Activated CD4-positive, alpha-beta T cell treated with anti-CD3 and anti-CD28 coated beads, Interleukin-2, Interleukin-4, amounts not matched to agents 100 ng/mL and 50 ng/mL, durations not matched to agents 16 hours and 8 hours (primary cell): ENCODE results near the gene LMCD1.

Source experiments
- DNase-seq: peaks from one replicate; pipeline ENCODE4 v3.0.0-alpha.2; 2020; ENCODE audit warnings: low spot score

Gene LMCD1

DNA sequence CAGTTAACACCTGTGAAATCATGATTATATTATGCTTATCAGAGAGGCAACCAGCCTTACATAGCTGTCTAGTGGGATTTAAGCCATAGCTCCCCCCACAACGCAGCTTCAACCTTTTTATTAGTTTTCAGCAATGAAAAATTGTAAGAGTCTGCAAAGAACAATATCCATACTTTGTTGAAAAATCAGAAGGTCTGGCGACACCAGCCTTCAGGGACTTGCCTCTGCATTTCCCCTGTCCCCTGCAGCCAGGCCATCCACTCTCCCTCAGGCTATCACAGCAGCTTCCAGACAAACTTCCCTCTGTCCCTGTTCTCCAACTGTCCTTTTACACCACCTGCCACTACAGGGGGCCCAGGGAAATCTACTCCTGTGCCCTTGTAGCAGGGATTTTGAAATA, 83.0 kb downstream of the LMCD1 start:
- no peak for DNase-seq

DNA sequence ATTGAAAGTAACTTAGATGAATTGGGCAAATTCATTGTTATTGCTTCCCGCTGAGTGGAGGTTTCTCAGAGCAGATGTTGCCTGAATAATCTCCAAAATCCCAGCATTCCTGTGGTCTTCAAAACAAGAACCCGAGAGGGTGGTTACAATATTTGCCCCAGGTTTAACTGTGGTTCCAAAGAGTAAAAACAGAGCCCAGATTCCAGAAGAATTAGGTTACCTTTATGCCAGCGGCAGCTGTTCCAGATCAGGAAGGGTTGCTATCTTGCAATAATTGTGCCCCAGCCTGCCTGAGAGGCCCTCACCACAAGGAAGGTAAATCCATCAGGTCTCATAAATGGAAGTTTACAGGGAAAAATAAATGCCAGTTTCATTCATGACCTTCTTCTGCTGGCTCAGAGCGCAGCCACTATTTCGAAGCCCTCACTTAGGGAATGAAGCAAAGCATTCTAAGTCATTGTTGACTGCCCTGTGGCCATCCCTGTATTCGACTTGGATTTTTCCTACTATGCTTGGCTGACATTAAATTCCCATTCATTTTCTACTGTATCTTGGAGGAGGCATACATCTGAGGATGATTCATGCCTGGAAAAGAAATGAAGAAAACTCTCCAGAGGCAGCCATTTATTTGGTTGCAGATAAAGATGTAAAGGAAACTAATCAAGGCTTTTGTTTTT, 88.4 kb downstream of the LMCD1 start:
- no peak for DNase-seq

DNA sequence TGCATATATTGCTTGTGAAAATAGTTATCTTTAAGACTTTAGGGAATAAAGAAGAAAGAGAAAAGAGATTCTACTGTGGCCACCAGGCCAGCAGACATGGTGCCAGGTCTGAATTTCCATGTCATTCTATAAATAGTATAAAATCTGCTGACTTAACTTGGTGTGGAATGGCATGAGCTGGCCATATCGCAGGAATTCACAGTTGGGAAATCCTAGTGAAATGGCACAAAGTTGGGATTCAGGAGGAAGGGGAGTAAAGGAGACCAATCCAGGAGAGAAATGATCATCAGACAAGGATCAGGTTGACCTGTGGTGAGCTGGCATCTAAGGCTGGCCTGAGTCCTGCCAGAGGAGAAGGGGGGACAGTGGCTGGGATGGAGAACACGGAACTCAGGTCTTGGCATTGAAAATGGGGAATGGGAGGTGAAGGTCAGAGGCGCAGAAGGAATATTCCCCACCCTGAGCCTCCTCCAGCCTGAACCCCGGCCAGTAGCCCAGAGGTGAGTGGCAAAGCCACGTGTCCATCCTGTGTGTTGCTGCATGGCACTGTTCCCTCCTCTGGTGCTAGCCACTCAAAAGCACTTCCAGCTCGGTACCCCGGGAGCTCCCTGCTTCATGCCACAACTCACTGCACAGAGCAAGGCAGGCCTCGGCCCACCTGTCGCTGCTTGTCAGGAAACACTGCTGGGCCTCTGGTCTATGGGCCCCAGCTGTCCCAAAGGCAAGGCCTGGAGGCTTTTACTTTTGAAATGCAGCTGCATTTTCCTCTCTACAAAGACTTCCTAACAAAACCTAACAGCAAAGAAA, 91.6 kb downstream of the LMCD1 start:
- no peak for DNase-seq

DNA sequence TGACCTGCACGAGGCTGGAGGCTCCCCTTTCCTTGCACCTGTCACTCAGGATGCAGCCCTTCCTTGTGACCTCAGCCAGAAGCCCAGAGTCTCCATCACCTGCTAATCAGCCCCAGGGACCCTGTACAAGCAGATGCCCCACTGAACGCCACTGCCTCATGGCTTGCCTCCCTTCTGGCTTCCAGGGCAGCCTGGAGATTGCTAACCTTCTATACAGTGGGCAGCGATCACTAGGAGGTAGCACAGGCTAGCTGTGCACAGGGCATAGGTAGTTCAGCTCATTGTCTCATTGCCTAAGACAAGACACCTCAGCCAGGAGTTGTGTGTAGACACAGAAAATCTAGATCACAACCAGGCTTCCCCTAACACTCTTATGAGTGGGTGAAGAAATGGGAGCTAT, 93.6 kb downstream of the LMCD1 start:
- no peak for DNase-seq

DNA sequence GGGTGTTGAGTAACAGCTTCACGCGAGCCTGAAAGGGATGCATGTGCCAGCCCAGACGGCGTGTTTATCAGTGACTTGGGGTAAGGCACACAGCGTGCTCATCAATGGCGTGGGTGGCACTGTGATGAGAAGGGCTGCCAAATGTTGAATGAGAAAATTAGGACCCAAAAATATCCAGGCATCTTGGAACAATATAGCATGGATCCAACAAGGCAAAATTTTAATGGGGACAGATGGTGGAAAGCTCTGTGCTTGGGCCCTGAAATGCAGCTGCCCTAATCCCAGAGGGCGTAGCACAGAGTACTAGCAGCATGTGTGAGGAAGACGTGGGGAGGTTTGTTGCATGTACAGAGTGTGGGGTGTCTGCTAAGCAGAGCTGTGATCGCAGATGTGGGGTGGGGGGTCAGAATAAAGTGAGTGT, 94.1 kb downstream of the LMCD1 start:
- no peak for DNase-seq

DNA sequence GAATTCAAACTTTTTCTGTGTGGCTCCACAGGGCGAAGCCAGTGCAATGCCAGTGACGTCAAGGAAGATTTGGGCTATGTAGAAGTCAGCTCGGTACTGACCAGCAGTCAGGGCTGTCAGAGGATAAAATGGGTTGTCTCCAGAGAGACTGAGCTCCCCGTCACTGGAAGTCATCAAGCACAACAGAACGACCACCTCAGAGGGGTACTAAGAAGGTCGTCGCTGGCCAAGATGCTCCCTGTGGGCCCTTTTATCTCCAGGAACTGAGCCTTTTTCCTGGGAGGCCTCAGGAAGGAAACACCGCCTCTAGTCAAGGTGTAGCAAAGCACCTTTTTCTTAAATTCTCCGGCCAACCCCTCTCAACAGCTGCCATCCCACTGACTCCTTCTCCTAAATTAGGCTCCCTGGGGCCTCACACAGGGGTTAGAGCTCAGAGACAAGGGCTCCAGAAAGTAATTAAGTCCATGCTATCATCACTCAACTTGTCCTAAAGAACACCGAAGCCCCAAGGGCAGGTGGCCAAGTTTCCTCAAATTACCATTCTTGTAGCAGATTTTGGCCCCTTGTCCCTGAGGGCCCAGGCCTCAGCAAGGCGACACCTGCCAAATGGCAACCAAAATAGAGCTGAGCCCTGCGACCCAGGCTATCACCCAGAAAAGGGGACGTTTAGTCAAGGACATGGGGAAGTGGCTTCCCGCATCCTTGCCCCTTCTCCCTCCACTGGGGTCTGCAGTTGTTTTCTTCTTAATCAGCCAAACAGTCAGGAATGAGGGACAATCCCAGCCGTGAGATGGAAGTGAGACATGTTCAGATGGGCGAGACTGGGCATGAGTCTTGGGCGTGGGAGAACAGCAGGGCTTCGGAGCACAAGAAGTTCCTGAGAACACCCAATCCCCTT, 94.9 kb downstream of the LMCD1 start:
- DNase-seq, result no peak

DNA sequence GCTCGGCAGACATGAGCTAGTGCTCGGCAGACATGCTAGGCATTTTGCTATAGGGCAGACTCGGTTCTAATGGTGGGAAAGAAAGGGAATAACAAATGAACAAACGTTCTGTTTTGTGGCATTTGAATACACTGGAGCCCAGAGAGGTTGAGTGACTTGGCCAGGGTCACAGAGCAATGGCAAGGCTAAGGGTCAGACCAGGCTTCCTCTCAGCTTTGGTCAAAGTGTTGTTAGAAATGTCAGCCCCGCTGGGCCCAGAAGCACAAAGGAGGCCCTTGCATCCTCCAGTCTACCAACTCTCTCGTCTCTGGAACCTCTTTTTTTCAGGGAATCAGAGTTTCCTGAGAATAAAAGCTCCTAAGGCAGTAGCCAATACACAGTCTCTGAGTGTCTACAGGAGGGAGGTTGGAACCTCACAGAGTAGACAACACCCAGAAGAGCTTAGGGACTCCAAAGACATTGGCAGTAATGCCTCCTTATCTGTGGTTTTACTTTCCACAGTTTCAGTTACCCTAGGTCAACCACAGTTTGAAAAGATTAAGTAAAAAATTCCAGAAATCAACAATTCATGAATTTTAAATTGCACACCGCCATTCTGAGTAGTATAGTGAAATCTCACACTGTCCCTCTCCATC, 95.7 kb downstream of the LMCD1 start:
- DNase-seq, result no peak

DNA sequence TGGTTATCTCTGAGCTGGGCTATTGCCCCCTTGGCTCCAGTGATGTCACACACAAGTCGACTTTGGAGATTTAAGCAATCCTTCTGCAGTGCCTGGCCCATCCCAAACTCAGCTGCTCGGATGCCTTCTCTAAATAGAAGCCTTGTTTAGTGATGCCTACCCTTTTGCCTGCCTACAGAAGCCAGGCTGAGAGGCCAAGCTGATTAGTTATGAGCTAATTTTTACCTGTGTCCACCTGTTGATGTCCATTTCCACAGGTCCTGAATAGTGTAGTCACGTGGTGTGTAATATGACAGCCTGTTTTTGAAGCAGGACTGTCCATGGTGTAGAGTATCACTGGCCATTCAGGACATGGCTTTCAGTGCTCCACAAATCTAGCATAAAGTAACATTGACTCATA, 97.5 kb downstream of the LMCD1 start:
- DNase-seq, result no peak

DNA sequence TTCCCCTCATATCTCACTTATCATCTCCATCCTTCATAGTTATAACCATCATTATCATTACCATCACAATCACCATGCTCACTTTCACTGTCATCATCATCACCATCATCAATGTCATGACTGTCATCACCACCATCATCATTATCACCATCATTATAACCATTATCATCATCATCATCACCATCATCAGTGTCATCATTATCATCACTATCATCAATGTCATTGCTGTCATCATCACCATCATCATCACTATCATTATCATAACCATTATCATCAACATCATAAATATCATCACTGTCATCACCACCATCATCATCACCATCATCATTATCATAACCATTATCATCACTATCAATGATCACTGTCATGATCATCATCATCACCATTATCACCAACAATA, 98.8 kb downstream of the LMCD1 start:
- DNase-seq, result no peak

DNA sequence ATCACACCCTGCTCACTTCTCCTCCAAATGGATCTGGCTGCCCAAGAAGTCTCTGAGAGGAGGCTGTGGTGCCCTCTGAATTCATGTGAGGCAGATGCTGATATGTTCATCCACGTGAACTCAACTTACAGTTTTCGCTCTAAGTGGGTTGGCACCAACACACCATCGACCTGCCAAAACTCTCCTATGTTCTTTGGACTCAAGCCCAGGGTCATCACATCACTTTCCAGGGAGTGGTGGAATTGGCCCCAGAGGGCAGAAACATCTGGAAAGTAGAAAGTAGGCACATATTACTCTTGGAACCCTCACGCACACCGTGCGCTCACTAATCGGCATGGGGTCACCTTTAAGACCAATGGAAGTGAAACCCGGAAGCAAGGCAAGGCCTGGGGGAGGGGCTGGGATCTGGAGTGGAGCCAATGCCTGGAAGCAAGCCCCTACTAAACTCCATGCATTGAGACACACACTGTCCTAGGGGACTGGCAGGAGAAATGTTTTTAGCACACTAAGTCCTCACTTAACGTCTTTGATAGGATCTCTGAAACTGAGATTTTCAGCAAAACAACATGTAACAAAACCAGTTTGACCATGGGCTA, 101.6 kb downstream of the LMCD1 start:
- no peak for DNase-seq

DNA sequence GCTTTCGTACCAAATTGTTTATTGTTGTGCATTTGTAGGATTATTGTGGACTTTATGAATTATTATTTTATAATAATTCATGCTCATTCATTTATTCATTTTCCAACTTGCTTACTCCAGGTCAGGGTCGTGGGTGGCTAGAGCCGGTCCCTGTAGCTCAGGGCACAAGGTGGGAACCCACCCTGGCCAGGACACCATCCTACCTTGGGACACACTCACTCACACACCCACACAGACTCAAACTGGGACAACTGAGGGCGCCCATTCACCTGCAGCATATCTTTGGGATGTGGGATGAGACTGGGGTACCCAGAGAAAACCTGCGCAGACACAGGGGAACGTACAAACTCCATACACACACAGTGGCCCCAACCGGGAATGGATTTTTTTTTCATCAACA, 102.4 kb downstream of the LMCD1 start:
- no peak for DNase-seq

DNA sequence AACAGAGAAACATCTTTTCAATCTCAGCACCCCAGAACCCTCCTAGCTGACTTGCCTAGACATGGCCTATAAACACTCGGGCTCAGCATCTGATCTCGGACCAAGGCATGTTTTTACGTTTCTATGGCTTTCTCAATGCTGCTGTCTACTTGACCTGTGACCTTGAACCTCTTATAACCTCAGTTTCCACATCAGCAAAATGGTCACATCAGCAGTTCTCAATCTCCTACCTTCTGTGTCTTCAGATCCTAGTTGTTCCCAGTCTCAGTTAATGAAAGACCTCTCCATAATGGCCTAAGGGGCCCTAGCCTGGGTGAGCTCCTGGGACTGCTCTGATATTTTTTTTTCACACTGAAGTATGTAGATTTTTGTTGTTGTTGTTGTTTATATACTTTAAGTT, 103.4 kb downstream of the LMCD1 start:
- DNase-seq, result no peak

DNA sequence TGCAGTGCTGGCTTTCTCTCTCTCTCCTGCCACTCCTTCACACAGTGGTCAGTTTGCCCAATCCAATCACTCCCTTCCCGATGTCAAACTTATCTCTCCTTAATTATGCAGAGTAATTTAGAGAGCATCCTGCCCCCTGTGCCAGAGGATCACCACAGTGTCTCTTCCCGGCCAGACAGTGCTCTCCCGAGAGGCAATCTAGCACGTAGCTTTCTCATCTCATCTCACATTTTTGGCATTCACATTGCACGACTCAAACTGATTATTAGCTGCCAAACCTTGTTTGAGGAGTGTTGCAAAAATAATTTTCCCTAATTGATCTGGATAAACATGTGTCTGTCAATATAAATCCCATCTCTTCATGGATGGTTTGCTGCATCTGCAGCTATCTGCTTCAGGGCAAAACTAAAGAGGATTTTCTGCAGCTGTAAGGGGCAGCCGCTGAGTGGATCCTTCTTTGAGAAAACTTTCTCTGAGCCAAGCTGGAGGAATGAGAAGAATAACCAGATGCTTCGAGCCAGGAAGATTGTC, 105.1 kb downstream of the LMCD1 start:
- no peak for DNase-seq

DNA sequence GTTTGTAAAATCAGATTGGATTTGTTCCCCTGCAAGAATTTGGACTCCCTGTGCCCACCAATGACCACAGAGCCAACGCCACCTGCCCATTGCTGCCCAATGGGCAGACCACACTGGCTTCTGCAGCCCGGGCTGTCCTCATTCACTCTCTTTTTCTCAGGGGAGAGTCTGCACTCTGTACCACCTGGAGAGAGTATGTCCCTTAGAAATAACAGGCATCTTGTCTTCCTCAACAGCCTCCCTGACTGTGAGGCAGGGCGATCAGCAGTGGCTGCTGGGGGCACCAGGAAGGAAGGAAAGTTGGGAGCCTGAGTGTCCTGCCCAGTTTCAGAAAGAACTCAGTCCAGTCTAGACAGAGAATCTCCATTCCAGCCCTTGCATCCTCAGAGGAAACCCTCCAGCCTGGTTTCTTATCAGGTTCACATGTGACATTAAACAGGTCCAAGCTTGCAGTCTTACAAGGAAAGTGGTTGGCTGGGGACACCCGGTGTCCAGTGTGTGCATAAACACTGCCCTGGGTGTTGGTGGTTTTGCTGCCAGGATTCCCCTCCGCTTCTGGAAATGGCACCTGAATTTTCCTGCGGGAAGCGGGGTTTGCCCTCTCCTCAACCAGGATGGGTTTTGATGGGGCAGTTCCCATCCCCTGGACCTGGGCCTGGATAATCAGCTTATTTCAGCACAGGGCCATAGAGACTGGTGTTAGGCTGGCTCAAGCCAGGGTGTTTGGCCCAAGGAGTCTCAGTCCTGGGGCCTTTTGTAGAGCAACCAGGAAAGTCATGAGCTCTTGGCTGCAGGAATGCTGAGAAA, 105.8 kb downstream of the LMCD1 start:
- no peak for DNase-seq

DNA sequence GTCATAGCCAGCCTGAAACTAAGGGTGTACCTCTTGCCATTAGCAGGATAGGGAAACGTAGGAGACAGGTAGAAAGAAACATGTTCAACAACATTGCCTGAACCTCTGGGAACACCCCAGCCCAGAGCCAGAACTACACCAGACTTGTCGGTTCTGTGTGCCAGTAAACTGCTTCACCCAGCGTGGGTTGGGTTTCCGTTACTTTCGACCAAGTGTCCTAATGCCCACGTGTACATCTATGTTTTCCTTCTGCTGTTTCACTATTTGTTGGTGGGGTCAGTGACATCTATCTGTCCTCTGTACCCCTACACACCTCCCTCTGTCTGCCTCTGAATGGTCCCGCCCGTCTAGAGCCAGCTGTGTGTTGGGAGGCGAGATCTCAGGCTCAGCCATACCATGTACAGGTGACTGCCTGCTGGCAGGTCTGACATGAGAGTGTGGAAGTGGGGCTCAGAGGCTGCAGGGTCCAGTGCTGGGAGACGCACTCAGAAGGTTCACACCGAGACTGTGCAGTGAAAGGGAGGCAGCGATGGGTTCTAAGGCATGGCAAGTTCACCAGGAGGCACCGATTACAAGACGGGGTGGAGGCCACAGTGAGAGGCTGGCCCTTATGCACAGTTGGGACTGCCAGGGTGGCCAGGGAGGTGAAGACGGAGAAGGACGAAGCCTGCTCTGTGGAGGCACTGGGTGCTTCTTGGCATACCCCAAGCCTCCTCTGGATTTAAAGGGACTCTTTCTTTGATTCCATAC, 106.6 kb downstream of the LMCD1 start:
- no peak for DNase-seq

DNA sequence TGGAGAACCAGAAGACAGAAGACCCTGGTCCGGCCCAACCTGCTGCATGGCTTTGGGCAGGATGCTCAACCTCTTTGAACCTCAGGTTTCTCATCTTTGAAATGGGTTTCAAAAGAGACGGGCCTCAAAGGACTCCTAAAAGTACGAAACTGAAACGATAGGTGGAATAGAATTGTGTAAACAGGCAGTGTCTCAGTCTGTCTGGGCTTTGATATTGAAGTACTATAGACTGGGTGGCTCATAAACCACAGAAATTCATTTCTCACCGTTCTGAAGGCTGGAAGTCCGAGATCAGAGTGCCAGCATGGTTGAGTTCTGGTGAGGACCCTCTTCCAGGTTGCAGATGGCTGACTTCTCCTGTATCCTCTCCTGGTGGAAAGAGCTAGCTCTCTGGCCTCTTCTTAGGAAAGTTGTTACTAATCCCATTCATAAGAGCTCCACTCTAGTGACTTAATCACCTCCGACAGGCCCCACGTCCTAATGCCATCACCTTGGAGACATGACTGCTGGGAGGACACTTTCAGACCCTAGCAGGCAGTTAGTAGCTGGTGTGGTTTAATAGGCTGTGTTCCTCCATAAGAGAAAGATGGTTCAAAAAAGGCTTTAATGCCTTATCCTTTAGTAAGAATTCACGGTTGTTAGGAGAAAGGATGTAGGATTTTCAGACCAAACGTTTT, 107.3 kb downstream of the LMCD1 start:
- no peak for DNase-seq

DNA sequence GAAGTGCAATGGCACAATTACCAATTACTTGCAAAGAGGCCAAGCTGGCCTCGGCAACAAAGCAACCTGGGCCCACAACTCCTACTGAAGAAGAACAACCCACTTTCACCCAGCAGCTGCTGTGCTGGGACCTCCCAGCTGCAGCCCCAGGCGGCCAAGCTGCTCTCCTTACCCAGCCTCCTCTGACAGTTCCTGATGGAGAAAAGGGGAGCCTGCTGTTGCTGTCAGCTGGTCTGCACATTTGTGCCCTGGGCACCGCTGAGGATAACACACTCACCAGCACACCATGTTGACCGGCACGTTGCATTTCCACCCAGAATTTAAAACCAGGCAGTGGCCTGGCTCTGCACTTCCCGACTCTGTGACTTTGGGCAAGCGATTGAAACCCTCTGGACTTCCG, 109.3 kb downstream of the LMCD1 start:
- no peak for DNase-seq

DNA sequence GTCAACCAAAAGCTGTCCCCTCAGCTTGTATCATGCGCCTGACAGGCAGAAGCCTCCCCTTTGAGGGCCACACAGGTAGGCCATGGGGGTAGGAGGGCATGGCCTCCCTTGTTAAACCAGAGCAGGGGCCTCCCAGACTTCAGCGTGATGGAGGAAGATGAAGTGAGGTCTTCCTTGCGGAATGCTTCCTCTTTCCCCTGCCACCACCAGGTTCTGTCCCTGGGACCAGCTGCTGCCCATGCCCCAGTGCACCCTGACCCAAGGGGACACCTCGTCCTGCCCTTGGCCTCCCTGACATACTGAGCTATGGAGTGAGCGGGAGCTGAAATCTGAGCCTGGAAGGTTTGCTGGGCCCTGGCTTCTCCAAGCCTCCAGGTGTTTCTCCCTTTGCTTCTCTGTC, 116.3 kb downstream of the LMCD1 start:
- no peak for DNase-seq

DNA sequence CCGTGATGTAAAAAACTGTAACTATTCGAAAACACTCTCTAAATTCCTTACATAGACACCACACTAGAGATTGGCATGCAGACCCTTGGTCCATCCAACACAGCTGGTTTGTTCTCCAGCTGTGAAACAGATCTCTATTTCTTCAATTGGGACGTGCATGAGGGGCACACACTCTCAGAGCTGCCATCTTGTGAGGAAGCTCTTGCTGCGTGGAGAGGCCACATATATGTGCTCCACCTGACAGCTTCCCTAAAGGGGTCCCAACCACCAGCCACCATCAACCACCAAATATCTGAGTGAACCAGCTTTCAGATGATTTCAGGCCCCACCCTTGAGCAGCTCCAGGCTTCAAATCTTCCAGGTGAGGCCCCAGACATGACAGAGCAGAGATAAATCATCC, 117.3 kb downstream of the LMCD1 start:
- DNase-seq, result no peak
